Measurements from ENCODE around the gene STIM2.

DNA sequence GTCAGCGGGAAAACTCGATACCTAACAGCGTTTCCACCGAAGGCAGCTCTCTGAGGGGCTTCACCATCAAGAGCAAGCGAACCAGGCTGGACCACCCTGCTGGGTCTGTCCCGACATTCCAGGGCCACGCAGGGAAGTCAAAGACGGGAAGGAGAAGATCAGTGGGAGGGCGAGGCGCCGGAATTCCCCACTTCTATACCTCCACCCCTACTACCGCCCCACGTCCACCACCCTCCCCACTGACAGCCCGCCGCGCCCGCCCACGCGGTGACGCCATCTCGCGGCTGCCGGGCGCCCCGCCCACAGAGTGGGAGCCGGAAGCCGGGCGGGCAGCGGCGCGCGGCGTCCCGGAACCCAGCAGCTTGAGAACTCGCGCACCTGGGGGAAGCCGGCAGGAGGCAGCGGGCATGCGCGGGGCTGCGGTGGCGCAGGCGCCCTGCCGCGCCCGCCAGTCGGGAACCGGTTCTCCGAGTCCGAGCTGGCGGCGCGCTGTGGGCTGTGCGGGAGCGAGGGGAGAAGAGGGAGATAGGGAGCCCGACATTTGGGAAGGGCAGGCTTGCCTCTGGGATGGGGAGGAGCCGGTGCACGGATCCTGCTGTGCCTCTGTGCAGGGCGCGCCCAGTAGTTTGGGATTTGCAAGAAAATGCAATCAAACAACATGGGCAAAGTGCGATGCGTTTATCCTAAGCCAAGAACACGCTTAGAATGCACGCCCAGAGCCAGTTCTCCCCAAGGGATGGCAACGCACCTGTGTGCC is 3.2 kb upstream of the STIM2 start:
- TF ChIP-seq POLR2A (IDR thresholded peaks at IDR 0.05): peak in 3 of 4 donors; percentile 58 to 83 (median 67)
- TF ChIP-seq, protein P1, sequence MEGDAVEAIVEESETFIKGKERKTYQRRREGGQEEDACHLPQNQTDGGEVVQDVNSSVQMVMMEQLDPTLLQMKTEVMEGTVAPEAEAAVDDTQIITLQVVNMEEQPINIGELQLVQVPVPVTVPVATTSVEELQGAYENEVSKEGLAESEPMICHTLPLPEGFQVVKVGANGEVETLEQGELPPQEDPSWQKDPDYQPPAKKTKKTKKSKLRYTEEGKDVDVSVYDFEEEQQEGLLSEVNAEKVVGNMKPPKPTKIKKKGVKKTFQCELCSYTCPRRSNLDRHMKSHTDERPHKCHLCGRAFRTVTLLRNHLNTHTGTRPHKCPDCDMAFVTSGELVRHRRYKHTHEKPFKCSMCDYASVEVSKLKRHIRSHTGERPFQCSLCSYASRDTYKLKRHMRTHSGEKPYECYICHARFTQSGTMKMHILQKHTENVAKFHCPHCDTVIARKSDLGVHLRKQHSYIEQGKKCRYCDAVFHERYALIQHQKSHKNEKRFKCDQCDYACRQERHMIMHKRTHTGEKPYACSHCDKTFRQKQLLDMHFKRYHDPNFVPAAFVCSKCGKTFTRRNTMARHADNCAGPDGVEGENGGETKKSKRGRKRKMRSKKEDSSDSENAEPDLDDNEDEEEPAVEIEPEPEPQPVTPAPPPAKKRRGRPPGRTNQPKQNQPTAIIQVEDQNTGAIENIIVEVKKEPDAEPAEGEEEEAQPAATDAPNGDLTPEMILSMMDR (IDR thresholded peaks at IDR 0.05): peak in 3 of 6 experiments; percentile 17 to 44 (median 17)

Data from esophagus squamous epithelium (tissue), 4 donors.